ENCODE results near the gene PGK2.

The PGK2 gene

GRCh38 chr6:49782293-49782692 is 4.8 kb downstream of the PGK2 start:
- DNase-seq (ENCODE audit: low read depth) = no peak
- TF ChIP-seq CTCF (IDR thresholded peaks at IDR 0.05; ENCODE audit: insufficient read depth, low read depth, low read length, missing control alignments) = no peak
- H3K4me3 ChIP-seq (ENCODE audit: low read length) = no peak overlapping the region

GRCh38 chr6:49776444-49776843 is 10.6 kb downstream of the PGK2 start:
- no peak overlapping the region for H3K4me3 ChIP-seq (ENCODE audit: low read length)
- no peak for TF ChIP-seq CTCF (IDR thresholded peaks at IDR 0.05; ENCODE audit: insufficient read depth, low read depth, low read length, missing control alignments)
- DNase-seq (ENCODE audit: low read depth) = no peak

- no peak for TF ChIP-seq CTCF (IDR thresholded peaks at IDR 0.05; ENCODE audit: insufficient read depth, low read depth, low read length, missing control alignments)
- no peak overlapping the region for H3K4me3 ChIP-seq (ENCODE audit: low read length)
- no peak for DNase-seq (ENCODE audit: low read depth)
Measured at GRCh38 chr6:49775043-49775442, 12.0 kb downstream of the PGK2 start.

GRCh38 chr6:49772285-49772684 is 14.8 kb downstream of the PGK2 start:
- no peak overlapping the region for H3K4me3 ChIP-seq (ENCODE audit: low read length)
- TF ChIP-seq CTCF (IDR thresholded peaks at IDR 0.05; ENCODE audit: insufficient read depth, low read depth, low read length, missing control alignments) = no peak
- DNase-seq (ENCODE audit: low read depth) = no peak

GRCh38 chr6:49766762-49767161 is 20.3 kb downstream of the PGK2 start:
- DNase-seq (ENCODE audit: low read depth) = no peak
- TF ChIP-seq CTCF (IDR thresholded peaks at IDR 0.05; ENCODE audit: insufficient read depth, low read depth, low read length, missing control alignments) = no peak
- no peak overlapping the region for H3K4me3 ChIP-seq (ENCODE audit: low read length)

- H3K4me3 ChIP-seq (ENCODE audit: low read length) = no peak overlapping the region
- TF ChIP-seq CTCF (IDR thresholded peaks at IDR 0.05; ENCODE audit: insufficient read depth, low read depth, low read length, missing control alignments) = no peak
- no peak for DNase-seq (ENCODE audit: low read depth)
Measured at GRCh38 chr6:49764571-49765236, 22.4 kb downstream of the PGK2 start.

GRCh38 chr6:49744259-49744658 is 42.8 kb downstream of the PGK2 start, which contains the start of gene CRISP3:
Gene CRISP3, minus strand, starts transcription at chr6:49744388. Its CDS starts 21 bp downstream, at chr6:49744367.
- peak; percentile 67 for DNase-seq (ENCODE audit: low read depth)
- no peak within 1 kb of the TSS for H3K4me3 ChIP-seq (ENCODE audit: low read length)
- no peak for TF ChIP-seq CTCF (IDR thresholded peaks at IDR 0.05; ENCODE audit: insufficient read depth, low read depth, low read length, missing control alignments)
